Measurements from ENCODE around the gene RERE. TPM values are rescaled to one million over a fixed set of nuclear protein-coding genes. Genes with fewer than 3 reads are reported as not detected.

RERE gene
- total RNA-seq, 2 experiments from 2014 or later, result 45.8 to 57.1 TPM

DNA sequence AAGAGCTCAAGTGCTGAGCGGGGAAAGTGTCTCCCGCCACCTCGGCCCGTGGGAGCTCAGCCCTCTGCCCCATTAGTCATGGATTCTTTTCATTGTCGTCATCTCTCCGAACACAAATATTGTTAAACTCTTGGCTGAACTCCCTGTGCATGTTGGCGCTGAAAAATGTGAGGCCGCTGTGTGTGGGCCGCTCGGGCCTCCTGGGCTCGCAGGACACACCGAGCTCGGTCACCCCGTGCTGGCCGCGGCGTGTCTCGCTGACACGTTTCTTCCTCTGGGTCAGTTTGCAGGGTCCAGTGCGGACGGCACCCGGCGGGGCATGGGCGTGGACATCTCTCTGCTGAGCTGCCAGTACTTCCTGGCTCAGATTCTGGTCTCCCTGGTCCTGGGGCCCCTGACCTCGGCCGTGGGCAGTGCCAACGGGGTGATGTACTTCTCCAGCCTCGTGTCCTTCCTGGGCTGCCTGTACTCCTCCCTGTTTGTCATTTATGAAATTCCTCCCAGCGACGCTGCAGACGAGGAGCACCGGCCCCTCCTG, 473.9 kb downstream of the RERE start:
- Mint-ChIP-seq H3K36me3 (ENCODE audit: low read depth) (no peaks in the 10 kb centered on the region), H3K9me3 (no peaks in the 10 kb centered on the region), H3K27ac (no peak overlapping the region), H3K27me3 (no peaks in the 10 kb centered on the region), H3K4me1 (ENCODE audit: low read depth) (no peaks in the 10 kb centered on the region), H3K4me3 (no peak overlapping the region)
- intact Hi-C loops (cut with micrococcal nuclease), result no loop called here
- no peak for DNase-seq
- TF ChIP-seq, protein P1, sequence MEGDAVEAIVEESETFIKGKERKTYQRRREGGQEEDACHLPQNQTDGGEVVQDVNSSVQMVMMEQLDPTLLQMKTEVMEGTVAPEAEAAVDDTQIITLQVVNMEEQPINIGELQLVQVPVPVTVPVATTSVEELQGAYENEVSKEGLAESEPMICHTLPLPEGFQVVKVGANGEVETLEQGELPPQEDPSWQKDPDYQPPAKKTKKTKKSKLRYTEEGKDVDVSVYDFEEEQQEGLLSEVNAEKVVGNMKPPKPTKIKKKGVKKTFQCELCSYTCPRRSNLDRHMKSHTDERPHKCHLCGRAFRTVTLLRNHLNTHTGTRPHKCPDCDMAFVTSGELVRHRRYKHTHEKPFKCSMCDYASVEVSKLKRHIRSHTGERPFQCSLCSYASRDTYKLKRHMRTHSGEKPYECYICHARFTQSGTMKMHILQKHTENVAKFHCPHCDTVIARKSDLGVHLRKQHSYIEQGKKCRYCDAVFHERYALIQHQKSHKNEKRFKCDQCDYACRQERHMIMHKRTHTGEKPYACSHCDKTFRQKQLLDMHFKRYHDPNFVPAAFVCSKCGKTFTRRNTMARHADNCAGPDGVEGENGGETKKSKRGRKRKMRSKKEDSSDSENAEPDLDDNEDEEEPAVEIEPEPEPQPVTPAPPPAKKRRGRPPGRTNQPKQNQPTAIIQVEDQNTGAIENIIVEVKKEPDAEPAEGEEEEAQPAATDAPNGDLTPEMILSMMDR (IDR thresholded peaks at IDR 0.05), result no peak
- POLR2A ChIA-PET, result no interaction called here
- CTCF ChIA-PET, result interaction anchor here (0.9 kb wide), 1 partner anchor 301 kb away, joined by 3 read pairs; no protein-coding TSS in a partner anchor
- no peak for ATAC-seq

DNA sequence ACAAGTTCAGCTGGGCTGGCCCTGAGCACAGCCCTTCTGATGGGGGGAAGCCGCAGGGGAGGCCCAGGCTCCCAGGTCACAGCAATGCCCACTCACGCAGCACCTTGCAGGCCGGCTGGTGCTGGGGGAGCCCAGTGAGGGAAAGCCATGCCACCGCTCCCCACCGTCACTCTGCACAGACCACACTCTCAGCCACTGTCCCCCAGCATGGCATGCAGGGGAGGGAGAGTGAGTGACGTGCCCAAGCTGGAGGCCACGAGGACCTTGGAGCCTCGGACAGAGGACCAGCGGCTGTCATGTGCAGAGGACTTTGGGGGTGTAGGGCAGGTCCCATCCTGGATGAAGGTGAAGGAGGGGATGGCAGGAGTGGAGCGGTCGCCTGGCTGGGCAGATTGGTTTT, 474.4 kb downstream of the RERE start:
- POLR2A ChIA-PET, result no interaction called here

DNA sequence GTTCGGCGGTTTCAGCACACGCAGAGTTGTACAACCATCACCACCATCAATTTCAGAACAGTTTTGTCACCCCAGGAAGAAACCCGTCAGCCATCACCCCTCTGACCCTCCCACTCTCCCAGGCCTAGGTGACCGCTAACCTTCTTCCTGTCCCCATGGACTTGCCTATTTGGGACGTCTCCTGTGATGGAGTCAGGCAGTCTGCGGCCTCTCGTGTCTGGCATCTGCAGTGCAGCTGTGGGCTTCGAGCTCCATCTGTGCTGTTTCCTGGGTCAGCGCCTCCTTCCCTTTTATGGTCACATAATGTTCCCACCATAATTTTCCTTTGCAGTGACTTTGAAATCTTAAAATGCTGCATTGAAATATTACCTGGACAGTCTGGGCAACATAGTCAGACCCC, 475.1 kb downstream of the RERE start:
- H3K4me3 Mint-ChIP-seq, result no peak overlapping the region
- no peaks in the 10 kb centered on the region for H3K4me1 Mint-ChIP-seq (ENCODE audit: low read depth)
- no peak overlapping the region for H3K27ac Mint-ChIP-seq
- POLR2A ChIA-PET, result no interaction called here
- no peaks in the 10 kb centered on the region for H3K36me3 Mint-ChIP-seq (ENCODE audit: low read depth)
- H3K27me3 Mint-ChIP-seq, result no peaks in the 10 kb centered on the region
- TF ChIP-seq, protein P1 (IDR thresholded peaks at IDR 0.05), result no peak
- no peak for ATAC-seq
- H3K9me3 Mint-ChIP-seq, result no peaks in the 10 kb centered on the region
- CTCF ChIA-PET, result interaction anchor here (1.5 kb wide), 1 partner anchor 327 kb away, joined by 5 read pairs; no protein-coding TSS in a partner anchor
- intact Hi-C loops (cut with micrococcal nuclease), result no loop called here
- no peak for DNase-seq

More for the DNA sequence above, 474.4 kb downstream of the RERE start:
- H3K4me1 Mint-ChIP-seq (ENCODE audit: low read depth), result no peaks in the 10 kb centered on the region
- TF ChIP-seq, protein P1 (IDR thresholded peaks at IDR 0.05), result no peak
- ATAC-seq (no peak), DNase-seq (no peak)
- H3K9me3 Mint-ChIP-seq, result no peaks in the 10 kb centered on the region
- intact Hi-C loops (cut with micrococcal nuclease), result no loop called here
- no peak overlapping the region for H3K4me3 Mint-ChIP-seq
- no peaks in the 10 kb centered on the region for H3K36me3 Mint-ChIP-seq (ENCODE audit: low read depth)
- H3K27ac Mint-ChIP-seq, result no peak overlapping the region
- CTCF ChIA-PET, result interaction anchor here (0.9 kb wide), 1 partner anchor 301 kb away, joined by 3 read pairs; no protein-coding TSS in a partner anchor
- no peaks in the 10 kb centered on the region for H3K27me3 Mint-ChIP-seq

DNA sequence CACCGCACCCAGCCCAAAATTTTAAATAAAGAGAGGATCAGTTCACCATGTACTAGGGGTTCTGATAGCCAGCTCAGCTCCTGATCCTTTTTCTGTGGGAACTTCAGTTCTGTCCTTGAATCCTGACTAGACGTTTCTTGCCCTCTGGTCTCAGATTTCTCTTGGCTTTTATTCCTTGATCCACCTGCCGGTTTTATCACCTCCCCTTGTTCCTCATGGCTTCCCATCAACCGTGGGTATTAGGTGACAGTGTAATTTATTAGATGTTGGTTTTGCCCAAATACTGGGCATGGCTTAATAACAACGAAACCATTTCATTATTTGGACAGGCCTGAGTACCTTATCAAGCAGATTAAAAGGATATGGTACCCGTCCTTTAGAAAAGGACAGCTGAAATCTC, 477.0 kb downstream of the RERE start:
- no peak overlapping the region for H3K27ac Mint-ChIP-seq
- ATAC-seq, result no peak
- DNase-seq, result no peak
- TF ChIP-seq, protein P1 (IDR thresholded peaks at IDR 0.05), result no peak
- intact Hi-C loops (cut with micrococcal nuclease), result no loop called here
- POLR2A ChIA-PET, result no interaction called here
- H3K27me3 Mint-ChIP-seq, result no peaks in the 10 kb centered on the region
- CTCF ChIA-PET, result interaction anchor here (0.8 kb wide), 1 partner anchor 9 kb away, joined by 3 read pairs; no protein-coding TSS in a partner anchor
- H3K4me3 Mint-ChIP-seq, result no peak overlapping the region
- H3K4me1 Mint-ChIP-seq (ENCODE audit: low read depth), result no peaks in the 10 kb centered on the region
- H3K36me3 Mint-ChIP-seq (ENCODE audit: low read depth), result no peaks in the 10 kb centered on the region
- peaks cover 2% of the 10 kb centered on the region for H3K9me3 Mint-ChIP-seq

DNA sequence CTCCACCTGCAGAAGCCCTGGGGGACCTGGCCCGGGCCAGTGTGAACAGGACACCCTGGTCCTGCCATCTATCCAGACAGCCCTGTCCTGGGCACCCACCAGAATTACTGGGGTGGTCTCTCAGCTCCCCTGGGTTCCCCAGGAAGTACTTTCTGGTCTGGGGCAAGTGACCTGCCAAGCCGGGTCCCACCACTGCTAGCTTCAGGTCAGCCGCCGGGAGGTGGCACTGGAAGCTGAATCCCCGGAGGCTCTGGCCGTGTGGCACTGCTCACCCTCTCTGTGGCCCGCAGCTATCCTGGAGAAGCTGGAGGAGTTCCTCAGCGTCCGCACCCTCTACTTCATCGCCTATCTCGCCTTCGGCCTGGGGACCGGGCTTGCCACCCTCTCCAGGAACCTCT, 478.2 kb downstream of the RERE start:
- CTCF ChIA-PET, result no interaction called here
- intact Hi-C loops (cut with micrococcal nuclease), result no loop called here

More for the DNA sequence above, 478.2 kb downstream of the RERE start:
- H3K9me3 Mint-ChIP-seq, result peaks cover 2% of the 10 kb centered on the region
- POLR2A ChIA-PET, result no interaction called here
- no peak overlapping the region for H3K4me3 Mint-ChIP-seq
- ATAC-seq (no peak), DNase-seq (no peak)
- H3K36me3 Mint-ChIP-seq (ENCODE audit: low read depth), result no peaks in the 10 kb centered on the region
- no peak overlapping the region for H3K27ac Mint-ChIP-seq
- TF ChIP-seq, protein P1 (IDR thresholded peaks at IDR 0.05), result no peak
- H3K4me1 Mint-ChIP-seq (ENCODE audit: low read depth), result no peaks in the 10 kb centered on the region
- no peaks in the 10 kb centered on the region for H3K27me3 Mint-ChIP-seq
